Upper lobe of left lung (tissue), 6 donors: Measurements from ENCODE around the gene DIP2A. TPM values are rescaled to one million over a fixed set of nuclear protein-coding genes. Genes with fewer than 3 reads are reported as not detected.
A peak's percentile ranks its signal among the peaks of the same experiment; 100 is the strongest.

Experiments used
- ATAC-seq, 2 donors: fragments of 200-7000 bp; cut with Tn5 transposase; one replicate each; pipeline ENCODE4 v1.9.1; 2022; ENCODE audit warnings: mild to moderate bottlenecking in 2 of 2, moderate library complexity in 2 of 2; ENCODE audit not compliant: low FRiP score in 2 of 2
- DNase-seq, 2 donors: peaks; one replicate each; pipeline ENCODE4 v3.0.0-alpha.2; 2019 to 2020
- H3K27ac ChIP-seq, 4 donors: fragments of 200-600 bp; sonication (generic); one replicate each; pipeline ENCODE4 v1.5.1; 2016 to 2019
- H3K27me3 ChIP-seq, 4 donors: fragments of 200-600 bp; sonication (generic); one replicate each; pipeline ENCODE4 v1.5.1; 2017 to 2019
- H3K36me3 ChIP-seq, 4 donors: fragments of 200-600 bp; sonication (generic); one replicate each; pipeline ENCODE4 v1.5.1; 2016 to 2019
- H3K4me1 ChIP-seq, 4 donors: fragments of 200-600 bp; sonication (generic); one replicate each; pipeline ENCODE4 v1.5.1; 2018 to 2019
- H3K4me3 ChIP-seq, 4 donors: fragments of 200-600 bp; sonication (generic); one replicate each; pipeline ENCODE4 v1.5.1; 2017 to 2019; ENCODE audit warnings: mild to moderate bottlenecking in 2 of 4, moderate library complexity in 1 of 4
- H3K9me3 ChIP-seq, 4 donors: fragments of 200-600 bp; sonication (generic); one replicate each; pipeline ENCODE4 v1.5.1; 2018 to 2019
- EP300 ChIP-seq, 4 donors: sonication (generic); formaldehyde crosslinking; IDR thresholded peaks; one replicate each; pipeline ENCODE4 v1.5.1; 2017; ENCODE audit warnings: antibody characterized with exemption in 4 of 4, control low read depth in 2 of 4
- POLR2A ChIP-seq, 4 donors: fragments of 450-650 bp; IDR thresholded peaks; one replicate each; pipeline ENCODE4 v1.5.1; 2016 to 2017; ENCODE audit warnings: antibody characterized with exemption in 4 of 4, mild to moderate bottlenecking in 2 of 4
- POLR2AphosphoS5 ChIP-seq, 2 donors: sonication (generic); formaldehyde crosslinking; IDR thresholded peaks; one replicate each; pipeline ENCODE4 v1.5.1; 2017; ENCODE audit warnings: antibody characterized with exemption in 2 of 2
- WGBS, 2 donors: methylation state at CpG; one replicate each; pipeline ENCODE4 v1.1.5; 2017 to 2018; 5-methylcytosine and 5-hydroxymethylcytosine counted together
- total RNA-seq, 6 donors: library from RNA; depleted of rRNA in 4 of 6; stranded (reverse); fragments of >200 nt in 4 of 6; gene quantifications; one replicate each; pipeline versions ENCODE4 v1.1.0 to v1.2.1, GENCODE V29; 2016 to 2021
- TF ChIP-seq, protein P1 (sequence below), 6 experiments: fragments of 450-650 bp in 4 of 6; fragments of 200-600 bp in 2 of 6; sonication (generic) in 2 of 6; IDR thresholded peaks; one replicate each; pipeline ENCODE4 v1.5.1; 2016 to 2019; ENCODE audit warnings: antibody characterized with exemption in 6 of 6
- donor health status: DM: no; HTN: no; CAD: no; lungs with moderate emphysema.
- donor health status: DM: no; HTN: yes; CAD: no; lungs with severe emphysema.

Gene DIP2A, protein sequence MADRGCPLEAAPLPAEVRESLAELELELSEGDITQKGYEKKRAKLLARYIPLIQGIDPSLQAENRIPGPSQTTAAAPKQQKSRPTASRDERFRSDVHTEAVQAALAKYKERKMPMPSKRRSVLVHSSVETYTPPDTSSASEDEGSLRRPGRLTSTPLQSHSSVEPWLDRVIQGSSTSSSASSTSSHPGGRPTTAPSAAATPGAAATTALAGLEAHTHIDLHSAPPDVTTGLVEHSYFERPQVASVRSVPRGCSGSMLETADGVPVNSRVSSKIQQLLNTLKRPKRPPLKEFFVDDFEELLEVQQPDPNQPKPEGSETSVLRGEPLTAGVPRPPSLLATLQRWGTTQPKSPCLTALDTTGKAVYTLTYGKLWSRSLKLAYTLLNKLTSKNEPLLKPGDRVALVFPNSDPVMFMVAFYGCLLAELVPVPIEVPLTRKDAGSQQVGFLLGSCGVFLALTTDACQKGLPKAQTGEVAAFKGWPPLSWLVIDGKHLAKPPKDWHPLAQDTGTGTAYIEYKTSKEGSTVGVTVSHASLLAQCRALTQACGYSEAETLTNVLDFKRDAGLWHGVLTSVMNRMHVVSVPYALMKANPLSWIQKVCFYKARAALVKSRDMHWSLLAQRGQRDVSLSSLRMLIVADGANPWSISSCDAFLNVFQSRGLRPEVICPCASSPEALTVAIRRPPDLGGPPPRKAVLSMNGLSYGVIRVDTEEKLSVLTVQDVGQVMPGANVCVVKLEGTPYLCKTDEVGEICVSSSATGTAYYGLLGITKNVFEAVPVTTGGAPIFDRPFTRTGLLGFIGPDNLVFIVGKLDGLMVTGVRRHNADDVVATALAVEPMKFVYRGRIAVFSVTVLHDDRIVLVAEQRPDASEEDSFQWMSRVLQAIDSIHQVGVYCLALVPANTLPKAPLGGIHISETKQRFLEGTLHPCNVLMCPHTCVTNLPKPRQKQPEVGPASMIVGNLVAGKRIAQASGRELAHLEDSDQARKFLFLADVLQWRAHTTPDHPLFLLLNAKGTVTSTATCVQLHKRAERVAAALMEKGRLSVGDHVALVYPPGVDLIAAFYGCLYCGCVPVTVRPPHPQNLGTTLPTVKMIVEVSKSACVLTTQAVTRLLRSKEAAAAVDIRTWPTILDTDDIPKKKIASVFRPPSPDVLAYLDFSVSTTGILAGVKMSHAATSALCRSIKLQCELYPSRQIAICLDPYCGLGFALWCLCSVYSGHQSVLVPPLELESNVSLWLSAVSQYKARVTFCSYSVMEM (N-terminal part only)
- 100 to 1,000 TPM in 1 of 6 donors, 10 to 100 TPM in 5; 22.6 to 144 (median 43.0) TPM for total RNA-seq

DNA sequence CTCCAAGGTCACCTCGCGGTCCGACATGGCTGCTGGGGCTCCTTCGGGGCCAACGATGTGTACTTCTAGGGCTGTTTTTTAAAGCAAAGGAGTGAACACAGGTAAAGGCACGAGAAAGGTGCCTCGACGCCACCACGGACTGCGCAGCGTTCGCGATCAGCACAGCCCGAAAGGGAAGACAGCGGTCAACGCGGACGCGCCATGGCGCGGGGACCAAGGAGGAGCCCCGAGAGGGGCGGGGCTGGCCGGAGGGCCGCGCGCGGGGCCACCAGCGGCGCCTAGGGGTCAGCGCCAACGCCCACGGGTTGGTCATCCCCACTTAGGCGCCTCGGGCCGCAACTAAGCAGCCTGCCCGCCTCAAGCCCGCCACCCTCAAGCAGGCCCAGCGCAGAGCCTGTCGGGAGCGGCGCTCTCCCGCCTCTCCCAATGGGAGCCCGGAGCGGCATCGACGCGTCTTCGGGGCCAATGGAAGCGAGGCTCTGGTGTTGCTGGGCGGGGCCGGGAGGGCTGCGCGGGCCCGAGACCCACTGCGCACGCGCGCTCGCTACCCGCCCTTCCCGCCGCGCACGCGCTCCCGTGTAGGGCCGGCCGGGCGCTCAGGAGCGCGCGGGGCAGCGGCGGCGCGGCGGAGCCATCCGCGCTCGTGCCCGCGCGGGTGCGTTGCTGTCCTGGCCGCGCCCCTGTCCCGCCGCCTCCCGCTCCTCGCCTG, at the start of gene DIP2A:
Gene DIP2A, plus strand, starts transcription at position 577 of the 709 bp plus-strand sequence. CDS start 241 bp downstream, outside the sequence.
- Histone ChIP-seq H3K36me3 (peaks cover 0 to 4% (median 2%) of the 10 kb centered on the region in 4 donors), H3K27ac (peak within 1 kb of the TSS; percentile 89 to 93 (median 92)), H3K4me1 (peaks cover 17 to 51% (median 31%) of the 10 kb centered on the region in 4 donors), H3K27me3 (no peaks in the 10 kb centered on the region), H3K4me3 (peak within 1 kb of the TSS; percentile 78 to 95 (median 80)), H3K9me3 (no peaks in the 10 kb centered on the region)
- ATAC-seq (peak; percentile 98 to 99), DNase-seq (peak; percentile 96 to 98)
- peak; percentile 36 to 89 for TF ChIP-seq POLR2AphosphoS5 (IDR thresholded peaks at IDR 0.05)
- TF ChIP-seq EP300 (IDR thresholded peaks at IDR 0.05): peak in 1 of 4 donors; percentile 11
- peak in 3 of 4 donors; percentile 38 to 94 (median 80) for TF ChIP-seq POLR2A (IDR thresholded peaks at IDR 0.05)
- TF ChIP-seq, protein P1, sequence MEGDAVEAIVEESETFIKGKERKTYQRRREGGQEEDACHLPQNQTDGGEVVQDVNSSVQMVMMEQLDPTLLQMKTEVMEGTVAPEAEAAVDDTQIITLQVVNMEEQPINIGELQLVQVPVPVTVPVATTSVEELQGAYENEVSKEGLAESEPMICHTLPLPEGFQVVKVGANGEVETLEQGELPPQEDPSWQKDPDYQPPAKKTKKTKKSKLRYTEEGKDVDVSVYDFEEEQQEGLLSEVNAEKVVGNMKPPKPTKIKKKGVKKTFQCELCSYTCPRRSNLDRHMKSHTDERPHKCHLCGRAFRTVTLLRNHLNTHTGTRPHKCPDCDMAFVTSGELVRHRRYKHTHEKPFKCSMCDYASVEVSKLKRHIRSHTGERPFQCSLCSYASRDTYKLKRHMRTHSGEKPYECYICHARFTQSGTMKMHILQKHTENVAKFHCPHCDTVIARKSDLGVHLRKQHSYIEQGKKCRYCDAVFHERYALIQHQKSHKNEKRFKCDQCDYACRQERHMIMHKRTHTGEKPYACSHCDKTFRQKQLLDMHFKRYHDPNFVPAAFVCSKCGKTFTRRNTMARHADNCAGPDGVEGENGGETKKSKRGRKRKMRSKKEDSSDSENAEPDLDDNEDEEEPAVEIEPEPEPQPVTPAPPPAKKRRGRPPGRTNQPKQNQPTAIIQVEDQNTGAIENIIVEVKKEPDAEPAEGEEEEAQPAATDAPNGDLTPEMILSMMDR (IDR thresholded peaks at IDR 0.05): peak in 3 of 6 experiments; percentile 35 to 57 (median 39)
- 0 to 1% methylated on average over 23 to 29 of the region's 91 CpGs for WGBS, 2 donors

DNA sequence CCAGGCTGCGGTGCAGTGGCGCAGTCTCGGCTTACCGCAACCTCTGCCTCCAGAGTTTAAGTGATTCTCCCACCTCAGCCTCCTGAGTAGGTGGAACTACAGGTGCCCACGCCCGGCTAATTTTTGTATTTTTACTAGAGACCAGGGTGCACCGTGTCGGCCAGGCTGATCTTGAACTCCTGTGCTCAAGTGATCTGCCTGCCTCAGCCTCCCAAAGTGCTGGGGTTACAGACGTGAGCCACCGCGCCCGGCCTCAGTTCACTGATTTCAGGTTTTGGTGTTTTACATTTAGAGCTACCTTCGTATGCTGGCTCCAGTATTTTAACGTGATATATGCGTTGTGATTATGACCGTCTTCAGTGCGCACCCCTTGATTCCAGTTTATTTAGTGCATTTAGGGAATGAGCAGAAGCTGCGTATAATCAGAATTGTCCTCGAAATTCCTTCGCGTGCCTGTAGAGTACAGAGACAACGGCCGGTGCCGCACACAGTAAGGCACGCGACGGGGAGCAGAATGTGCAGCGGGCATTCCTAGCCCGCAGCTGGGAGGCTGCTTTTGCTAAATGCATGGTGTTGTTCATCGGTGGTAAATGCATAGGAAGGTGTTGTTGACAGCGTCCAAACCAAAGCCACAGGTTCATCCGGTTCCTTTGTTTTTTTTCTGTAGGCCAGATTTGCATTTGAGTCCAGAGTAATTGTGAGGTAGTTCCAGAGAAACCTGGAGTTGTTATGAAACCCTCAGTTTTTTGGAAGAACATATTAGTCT, 48.9 kb upstream of the DIP2A start:
- DNase-seq (no peak), ATAC-seq (no peak)
- WGBS, 2 donors: 93 to 94% methylated on average over 32 of the region's 32 CpGs
- Histone ChIP-seq H3K9me3 (no peaks in the 10 kb centered on the region), H3K27me3 (no peaks in the 10 kb centered on the region), H3K27ac (no peak overlapping the region), H3K4me1 (no peaks in the 10 kb centered on the region), H3K4me3 (no peak overlapping the region), H3K36me3 (peaks cover 2 to 37% (median 25%) of the 10 kb centered on the region in 4 donors)
- TF ChIP-seq POLR2A (IDR thresholded peaks at IDR 0.05) (no peak), EP300 (IDR thresholded peaks at IDR 0.05) (no peak), POLR2AphosphoS5 (IDR thresholded peaks at IDR 0.05) (no peak)
- TF ChIP-seq, protein P1 (IDR thresholded peaks at IDR 0.05): no peak

DNA sequence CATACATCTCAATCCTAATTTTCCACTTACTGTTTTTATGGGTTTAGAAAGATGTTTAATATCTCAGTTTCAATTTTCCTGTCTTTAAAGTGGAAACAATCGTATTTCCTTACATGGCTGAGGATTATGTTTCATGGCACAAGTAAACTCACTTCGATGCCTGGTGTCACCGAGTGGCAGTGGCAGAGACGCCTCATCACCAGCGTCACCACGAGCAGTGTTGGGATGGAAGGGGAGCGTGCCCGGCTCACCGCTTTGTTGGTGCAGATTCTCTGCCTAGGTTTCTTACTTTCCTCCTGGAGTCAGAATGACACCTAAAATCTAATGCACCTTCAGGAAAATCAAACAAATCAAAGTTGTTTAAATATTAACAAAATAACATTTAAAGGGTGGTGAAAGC, 48.2 kb upstream of the DIP2A start:
- DNase-seq: no peak
- no peak for TF ChIP-seq POLR2AphosphoS5 (IDR thresholded peaks at IDR 0.05)
- no peak for TF ChIP-seq POLR2A (IDR thresholded peaks at IDR 0.05)
- TF ChIP-seq, protein P1 (IDR thresholded peaks at IDR 0.05): no peak
- no peak for TF ChIP-seq EP300 (IDR thresholded peaks at IDR 0.05)
- no peak overlapping the region for H3K27ac ChIP-seq
- no peak for ATAC-seq
- H3K9me3 ChIP-seq: no peaks in the 10 kb centered on the region
- H3K36me3 ChIP-seq: peaks cover 2 to 33% (median 24%) of the 10 kb centered on the region in 4 donors
- H3K27me3 ChIP-seq: no peaks in the 10 kb centered on the region
- 95 to 98% methylated on average over 9 of the region's 9 CpGs for WGBS, 2 donors
- no peak overlapping the region for H3K4me3 ChIP-seq
- H3K4me1 ChIP-seq: no peaks in the 10 kb centered on the region
